Prostate gland (tissue), 2 donors: ENCODE results near the gene TCF4. TPM values are rescaled to one million over a fixed set of nuclear protein-coding genes. Genes with fewer than 3 reads are reported as not detected.

ENCODE experiments used
- DNase-seq: peaks from one replicate; pipeline ENCODE4 v3.0.0-alpha.2; 2019; ENCODE audit warnings: low spot score
- H3K27ac ChIP-seq, 2 donors: fragments of 200-600 bp; sonication (generic); 2 replicates each; pipeline ENCODE4 v1.5.1; 2017 to 2019
- H3K27me3 ChIP-seq: fragments of 200-600 bp; sonication (generic); replicated peaks from 2 replicates; pipeline ENCODE4 v1.5.1; 2019; ENCODE audit not compliant: insufficient read depth
- H3K36me3 ChIP-seq, 2 donors: fragments of 200-600 bp; sonication (generic); 1 replicate in 1 of 2; 2 replicates in 1 of 2; pipeline versions ENCODE4 v1.5.1 to v1.8.1; 2017 to 2019
- H3K4me1 ChIP-seq: fragments of 200-600 bp; sonication (generic); replicated peaks from 2 replicates; pipeline ENCODE4 v1.5.1; 2019
- H3K4me3 ChIP-seq, 2 donors: fragments of 200-600 bp; sonication (generic); 2 replicates each; pipeline ENCODE4 v1.5.1; 2017 to 2019
- H3K9me3 ChIP-seq: fragments of 200-600 bp; sonication (generic); 2 replicates; pipeline ENCODE4 v1.5.1; 2017
- POLR2A ChIP-seq: fragments of 450-650 bp; IDR thresholded peaks from one replicate; pipeline ENCODE4 v1.6.1; 2016; ENCODE audit warnings: antibody characterized with exemption, mild to moderate bottlenecking
- POLR2AphosphoS5 ChIP-seq: sonication (generic); formaldehyde crosslinking; IDR thresholded peaks from one replicate; pipeline ENCODE4 v1.6.1; 2017; ENCODE audit warnings: antibody characterized with exemption
- WGBS: methylation state at CpG from one replicate; pipeline ENCODE4 v1.1.5; 2018; 5-methylcytosine and 5-hydroxymethylcytosine counted together
- intact Hi-C: fragments of 100-400 bp; cut with DNase I; formaldehyde crosslinking; loops from one replicate; pipeline ENCODE4 v1.14.2; 2022
- total RNA-seq, 2 donors: library from RNA; depleted of rRNA; stranded (reverse); fragments of >200 nt; gene quantifications; one replicate each; pipeline ENCODE4 v1.1.0, GENCODE V29; 2016
- TF ChIP-seq, protein P1 (sequence below), 4 experiments: fragments of 200-600 bp in 2 of 4; fragments of 450-650 bp in 2 of 4; sonication (generic) in 2 of 4; IDR thresholded peaks; 1 replicate in 3 of 4; 2 replicates in 1 of 4; pipeline ENCODE4 v1.5.1; 2016 to 2019; ENCODE audit warnings: antibody characterized with exemption in 4 of 4, mild to moderate bottlenecking in 2 of 4, moderate library complexity in 2 of 4

The TCF4 gene
- total RNA-seq, 2 donors from 2014 or later, result 29.8 to 87.2 TPM

GRCh38 chr18:55360061-55360460, 227.9 kb downstream of the TCF4 start:
- TF ChIP-seq, protein P1, sequence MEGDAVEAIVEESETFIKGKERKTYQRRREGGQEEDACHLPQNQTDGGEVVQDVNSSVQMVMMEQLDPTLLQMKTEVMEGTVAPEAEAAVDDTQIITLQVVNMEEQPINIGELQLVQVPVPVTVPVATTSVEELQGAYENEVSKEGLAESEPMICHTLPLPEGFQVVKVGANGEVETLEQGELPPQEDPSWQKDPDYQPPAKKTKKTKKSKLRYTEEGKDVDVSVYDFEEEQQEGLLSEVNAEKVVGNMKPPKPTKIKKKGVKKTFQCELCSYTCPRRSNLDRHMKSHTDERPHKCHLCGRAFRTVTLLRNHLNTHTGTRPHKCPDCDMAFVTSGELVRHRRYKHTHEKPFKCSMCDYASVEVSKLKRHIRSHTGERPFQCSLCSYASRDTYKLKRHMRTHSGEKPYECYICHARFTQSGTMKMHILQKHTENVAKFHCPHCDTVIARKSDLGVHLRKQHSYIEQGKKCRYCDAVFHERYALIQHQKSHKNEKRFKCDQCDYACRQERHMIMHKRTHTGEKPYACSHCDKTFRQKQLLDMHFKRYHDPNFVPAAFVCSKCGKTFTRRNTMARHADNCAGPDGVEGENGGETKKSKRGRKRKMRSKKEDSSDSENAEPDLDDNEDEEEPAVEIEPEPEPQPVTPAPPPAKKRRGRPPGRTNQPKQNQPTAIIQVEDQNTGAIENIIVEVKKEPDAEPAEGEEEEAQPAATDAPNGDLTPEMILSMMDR (IDR thresholded peaks at IDR 0.05), result no peak
- TF ChIP-seq POLR2A, result no peak
- TF ChIP-seq POLR2AphosphoS5, result no peak
- H3K9me3 ChIP-seq, result no peaks in the 10 kb centered on the region
- no peak overlapping the region for H3K27ac ChIP-seq
- no peak overlapping the region for H3K4me3 ChIP-seq
- H3K27me3 ChIP-seq, result no peaks in the 10 kb centered on the region
- no peak for DNase-seq
- H3K36me3 ChIP-seq, result no peaks in the 10 kb centered on the region
- no peaks in the 10 kb centered on the region for H3K4me1 ChIP-seq
- intact Hi-C loops, result no loop called here
- WGBS, result 91% methylated on average over 1 of the region's 1 CpG

DNA sequence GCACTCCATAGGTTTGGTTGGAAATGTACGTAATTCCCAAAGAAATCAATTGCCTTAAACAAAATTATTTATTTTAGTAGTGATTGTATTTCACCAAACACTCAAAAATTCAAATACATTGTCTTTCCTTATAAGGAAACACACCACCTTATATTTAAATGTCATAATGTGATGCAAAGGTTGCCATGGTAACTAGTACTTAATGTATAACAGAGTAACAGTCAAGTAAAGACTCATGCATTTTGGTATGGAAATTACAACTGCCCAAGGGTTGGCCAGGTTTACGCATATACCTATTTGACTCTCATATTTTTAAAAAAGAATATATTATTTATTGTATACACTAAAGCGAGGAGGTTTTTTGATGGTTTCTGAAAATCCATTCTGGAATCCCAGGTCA, 231.2 kb downstream of the TCF4 start:
- 96% methylated on average over 3 of the region's 3 CpGs for WGBS
- Histone ChIP-seq H3K4me1 (no peaks in the 10 kb centered on the region), H3K9me3 (no peaks in the 10 kb centered on the region), H3K36me3 (no peaks in the 10 kb centered on the region), H3K4me3 (no peak overlapping the region), H3K27me3 (no peaks in the 10 kb centered on the region), H3K27ac (no peak overlapping the region)
- no peak for DNase-seq
- intact Hi-C loops, result no loop called here
- TF ChIP-seq, protein P1 (IDR thresholded peaks at IDR 0.05), result no peak
- TF ChIP-seq POLR2AphosphoS5, result no peak
- no peak for TF ChIP-seq POLR2A

DNA sequence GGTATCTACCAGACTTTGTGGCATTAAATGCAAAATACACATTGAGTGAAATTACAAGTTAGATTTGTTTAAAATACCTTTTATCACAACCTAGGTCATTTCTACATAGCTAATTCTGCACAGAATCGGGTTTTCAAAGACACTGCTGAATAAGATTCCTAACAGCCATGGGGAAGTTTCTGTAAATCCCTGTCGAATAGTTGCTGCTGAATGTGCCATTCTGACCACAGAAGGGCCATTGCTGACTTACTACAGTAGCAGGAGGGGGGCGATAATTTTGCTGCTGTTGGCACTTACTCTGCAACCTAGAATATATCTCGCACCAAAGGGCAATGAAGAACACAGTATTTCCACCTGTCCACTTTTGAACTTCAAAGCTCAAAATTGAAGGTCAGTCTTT, 232.8 kb downstream of the TCF4 start:
- Histone ChIP-seq H3K36me3 (no peaks in the 10 kb centered on the region), H3K27ac (no peak overlapping the region), H3K4me1 (no peaks in the 10 kb centered on the region), H3K9me3 (no peaks in the 10 kb centered on the region), H3K4me3 (no peak overlapping the region), H3K27me3 (no peaks in the 10 kb centered on the region)
- 73% methylated on average over 4 of the region's 4 CpGs for WGBS
- TF ChIP-seq POLR2AphosphoS5, result no peak
- TF ChIP-seq POLR2A, result no peak
- TF ChIP-seq, protein P1 (IDR thresholded peaks at IDR 0.05), result no peak
- no peak for DNase-seq
- intact Hi-C loops, result no loop called here

DNA sequence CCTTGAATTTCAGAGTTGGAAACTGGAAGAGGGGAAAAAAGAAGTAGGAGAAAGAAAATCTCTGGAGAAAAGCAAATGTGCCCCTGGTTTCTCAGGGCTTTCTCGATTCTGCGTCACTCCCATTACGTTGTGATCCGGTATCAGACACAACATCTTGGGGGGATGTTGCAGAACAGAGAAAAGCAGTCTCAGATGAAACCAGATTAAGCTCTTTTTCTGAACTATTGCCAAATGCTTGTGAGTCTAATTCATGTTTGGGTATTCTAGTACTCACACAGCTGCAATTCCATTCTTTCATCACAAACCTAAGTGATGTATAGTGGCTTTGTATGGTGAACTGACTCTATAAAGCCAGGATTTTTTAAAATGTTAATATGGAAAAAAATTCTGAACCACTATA, 233.2 kb downstream of the TCF4 start:
- Histone ChIP-seq H3K4me1 (no peaks in the 10 kb centered on the region), H3K27ac (no peak overlapping the region), H3K9me3 (no peaks in the 10 kb centered on the region), H3K36me3 (no peaks in the 10 kb centered on the region), H3K27me3 (no peaks in the 10 kb centered on the region), H3K4me3 (no peak overlapping the region)
- intact Hi-C loops, result no loop called here
- no peak for DNase-seq
- TF ChIP-seq POLR2AphosphoS5 (no peak), POLR2A (no peak)
- TF ChIP-seq, protein P1 (IDR thresholded peaks at IDR 0.05), result no peak
- 68% methylated on average over 4 of the region's 4 CpGs for WGBS

DNA sequence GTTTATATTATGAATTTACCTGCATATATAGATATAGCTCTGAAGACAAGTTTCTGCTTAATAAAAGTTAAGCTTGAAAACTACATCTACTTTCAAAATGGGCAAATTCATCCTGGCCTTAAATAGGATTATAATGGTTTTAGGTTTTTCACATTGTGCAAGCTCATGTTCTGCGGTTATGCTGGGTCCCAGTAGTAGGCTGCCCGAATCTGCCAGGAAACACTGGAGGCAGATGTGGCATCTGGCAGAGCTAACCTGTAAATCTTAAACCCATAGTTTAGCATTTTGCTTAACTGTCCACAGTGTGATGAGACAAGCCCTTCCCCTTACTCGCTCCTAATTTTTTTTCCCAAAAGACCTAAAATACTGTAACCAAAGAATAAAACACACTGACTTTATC, 234.2 kb downstream of the TCF4 start:
- Histone ChIP-seq H3K4me3 (no peak overlapping the region), H3K36me3 (no peaks in the 10 kb centered on the region), H3K27ac (no peak overlapping the region), H3K4me1 (no peaks in the 10 kb centered on the region), H3K27me3 (no peaks in the 10 kb centered on the region), H3K9me3 (no peaks in the 10 kb centered on the region)
- DNase-seq, result no peak
- intact Hi-C loops, result no loop called here
- TF ChIP-seq POLR2A (no peak), POLR2AphosphoS5 (no peak)
- TF ChIP-seq, protein P1 (IDR thresholded peaks at IDR 0.05), result no peak
- 63% methylated on average over 3 of the region's 3 CpGs for WGBS
